HG02840 (cell line): ENCODE measurements around the gene NFIC.
"Not testable (repeated sequence)": the region's sequence is repeated elsewhere in the genome, so short reads cannot be mapped to it uniquely, and the experiment has no call there.

Experiments
- ATAC-seq: cut with Tn5 transposase; IDR thresholded peaks from one replicate; pipeline ENCODE4 v1.9.1; 2021; ENCODE audit warnings: mild to moderate bottlenecking, moderate library complexity, moderate number of reproducible peaks; ENCODE audit not compliant: unreplicated experiment, low FRiP score

NFIC gene

DNA sequence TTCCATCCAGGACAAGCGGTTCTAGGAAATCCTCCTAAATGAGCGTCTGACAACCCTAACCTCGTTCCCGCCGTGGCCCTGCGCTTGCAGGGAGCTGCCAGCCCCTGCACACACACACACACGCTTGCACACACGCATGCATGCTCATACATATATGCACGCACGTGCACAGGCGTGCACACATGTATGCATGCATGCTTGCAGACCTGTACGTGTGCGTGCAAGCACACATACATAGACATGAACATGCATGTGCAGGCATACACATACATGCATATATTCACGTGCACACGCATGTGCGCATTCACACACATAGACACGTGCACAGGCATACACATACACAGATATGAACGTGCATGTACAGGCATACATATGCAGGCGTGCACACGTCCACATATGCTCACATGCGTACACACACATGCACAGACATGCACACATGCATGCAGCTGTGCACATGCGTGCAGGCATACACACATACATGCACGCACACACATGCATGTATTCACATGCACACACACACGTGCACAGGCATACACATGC lies 78.4 kb downstream of the NFIC start:
- no peak for ATAC-seq

DNA sequence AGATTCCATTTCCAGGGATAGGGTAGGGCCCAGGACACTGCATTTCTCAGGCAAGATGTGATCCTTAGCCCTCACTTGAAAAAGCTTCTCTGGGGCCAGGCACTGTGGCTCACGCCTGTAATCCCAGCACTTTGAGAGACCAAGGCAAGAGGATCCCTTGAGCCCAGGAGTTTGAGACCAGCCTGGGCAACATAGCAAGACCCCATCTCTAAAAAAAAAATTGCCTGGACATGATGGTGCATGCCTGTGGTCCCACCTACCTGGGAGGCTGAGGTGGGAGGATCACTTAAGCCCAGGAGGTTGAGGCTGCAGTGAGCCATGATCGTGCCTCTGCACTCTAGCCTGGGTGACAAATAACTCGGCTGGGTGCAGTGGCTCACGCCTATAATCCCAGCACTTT lies 80.3 kb downstream of the NFIC start:
- ATAC-seq, result not testable (repeated sequence)

DNA sequence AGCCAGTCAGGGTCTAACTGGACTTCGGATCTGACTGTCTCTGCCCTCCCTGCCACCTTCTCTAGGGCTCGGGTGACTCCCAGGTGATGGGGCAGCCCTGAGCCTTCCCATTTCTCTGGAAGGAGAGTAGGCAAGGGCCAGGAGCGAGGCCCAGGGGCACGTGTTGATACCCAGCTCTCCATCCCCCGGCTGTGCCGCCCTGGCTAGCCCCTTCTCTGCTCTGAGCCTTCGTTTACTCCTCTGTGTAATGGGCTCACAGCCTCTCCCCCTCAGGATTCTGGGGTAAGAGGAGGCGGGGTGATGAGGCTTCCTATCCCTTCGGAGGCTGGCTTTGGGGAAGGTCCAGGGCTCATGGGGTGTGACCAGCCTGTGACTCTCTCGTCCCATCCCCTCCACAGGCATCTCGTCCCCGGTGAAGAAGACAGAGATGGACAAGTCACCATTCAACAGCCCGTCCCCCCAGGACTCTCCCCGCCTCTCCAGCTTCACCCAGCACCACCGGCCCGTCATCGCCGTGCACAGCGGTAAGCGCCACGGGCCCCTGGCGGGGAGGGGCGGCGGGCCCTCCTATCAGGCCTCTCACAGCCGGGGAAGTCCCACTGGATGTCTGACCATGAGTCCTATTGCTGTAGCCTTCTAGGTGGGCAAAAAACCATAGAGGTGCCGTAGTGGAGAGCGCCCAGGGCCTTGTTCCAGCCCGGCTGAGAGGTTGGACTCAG lies 82.4 kb downstream of the NFIC start:
- ATAC-seq, result no peak

DNA sequence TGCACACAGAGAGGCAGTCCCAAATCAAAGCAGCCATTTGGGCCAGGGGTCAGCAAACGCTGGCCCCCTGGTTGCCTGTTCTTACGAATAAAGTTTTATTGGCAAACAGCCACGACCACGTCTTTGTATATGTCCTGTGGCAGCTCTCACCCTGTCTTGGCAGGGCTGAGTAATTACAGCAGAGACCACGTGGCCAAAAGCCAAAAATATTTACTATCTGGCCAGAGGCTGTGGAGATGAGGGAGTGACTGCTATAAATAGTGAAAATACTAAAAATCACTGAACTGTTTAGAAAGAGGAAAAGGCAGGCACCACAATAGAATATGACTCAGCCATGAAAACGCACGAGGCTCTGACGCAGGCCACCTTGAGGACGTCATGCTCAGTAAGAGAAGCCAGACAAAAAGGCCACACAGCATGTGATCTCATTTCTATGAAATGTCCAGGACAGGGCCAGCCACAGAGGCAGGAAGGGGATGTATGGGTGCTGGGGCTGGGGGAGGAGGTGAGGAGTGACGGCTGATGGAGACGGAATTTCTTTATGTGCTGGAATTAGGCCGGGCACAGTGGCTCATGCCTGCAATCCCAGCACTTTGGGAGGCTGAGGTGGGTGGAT lies 84.5 kb downstream of the NFIC start:
- ATAC-seq, result no peak

DNA sequence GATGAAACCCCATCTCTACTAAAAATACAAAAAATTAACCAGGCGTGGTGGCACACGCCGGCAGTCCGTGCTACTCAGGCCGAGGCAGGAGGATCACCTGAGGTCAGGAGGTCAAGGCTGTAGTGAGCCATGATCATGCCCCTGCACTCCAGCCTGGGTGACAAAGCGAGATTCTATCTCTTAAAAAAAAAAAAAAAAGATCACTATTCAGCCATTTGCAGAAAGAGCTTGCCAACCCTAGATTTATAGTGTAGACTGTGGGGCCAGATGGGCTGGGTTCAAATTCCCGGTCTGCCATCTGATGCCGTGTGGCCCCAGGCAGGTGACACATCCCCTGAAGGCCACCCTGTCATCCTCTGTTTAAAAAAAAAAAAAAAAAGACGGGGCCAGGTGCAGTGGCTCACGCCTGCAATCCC lies 85.1 kb downstream of the NFIC start:
- no peak for ATAC-seq

DNA sequence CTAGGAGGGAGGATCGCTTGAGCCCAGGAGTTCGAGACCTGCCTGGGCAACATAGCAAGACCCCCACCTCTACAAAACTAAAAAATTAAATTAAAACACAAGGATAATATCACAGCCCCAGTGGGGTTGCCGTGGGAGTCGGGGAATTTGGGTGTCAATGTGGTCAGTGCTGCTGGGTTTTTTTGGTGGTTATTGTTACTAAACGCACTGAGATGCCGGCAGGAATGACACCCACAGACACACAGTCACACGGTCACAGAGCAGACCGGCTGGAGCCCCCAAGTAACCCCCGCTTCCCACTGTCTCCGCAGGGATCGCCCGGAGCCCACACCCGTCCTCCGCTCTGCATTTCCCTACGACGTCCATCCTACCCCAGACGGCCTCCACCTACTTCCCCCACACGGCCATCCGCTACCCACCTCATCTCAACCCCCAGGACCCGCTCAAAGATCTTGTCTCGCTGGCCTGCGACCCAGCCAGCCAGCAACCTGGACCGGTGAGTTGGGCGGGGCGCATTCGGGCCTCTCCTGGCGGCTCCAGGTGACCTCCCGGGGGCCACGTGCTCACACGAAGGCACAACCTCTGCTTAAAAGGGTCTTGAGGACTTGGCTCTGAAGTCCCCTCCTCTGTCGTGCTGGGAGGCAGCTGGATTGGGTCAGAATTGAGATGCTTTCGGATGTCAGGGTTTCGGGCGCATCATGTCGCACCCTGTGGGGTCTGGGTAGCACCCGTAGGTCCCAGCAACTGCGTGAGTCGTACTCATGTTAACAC lies 86.0 kb downstream of the NFIC start:
- ATAC-seq, result no peak

DNA sequence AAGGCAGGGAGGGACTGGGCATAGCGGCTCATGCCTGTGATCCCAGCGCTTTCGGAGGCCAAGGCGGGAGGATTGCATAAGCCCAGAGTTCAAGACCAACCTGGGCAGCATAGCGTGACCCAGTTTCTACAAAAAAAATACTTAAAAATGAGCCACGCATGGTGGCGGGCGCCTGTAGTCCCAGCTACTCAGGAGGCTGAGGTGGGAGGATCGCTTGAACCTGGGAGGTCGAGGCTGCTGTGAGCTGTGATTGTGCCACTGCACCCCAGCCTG lies 86.5 kb downstream of the NFIC start:
- not testable (repeated sequence) for ATAC-seq

DNA sequence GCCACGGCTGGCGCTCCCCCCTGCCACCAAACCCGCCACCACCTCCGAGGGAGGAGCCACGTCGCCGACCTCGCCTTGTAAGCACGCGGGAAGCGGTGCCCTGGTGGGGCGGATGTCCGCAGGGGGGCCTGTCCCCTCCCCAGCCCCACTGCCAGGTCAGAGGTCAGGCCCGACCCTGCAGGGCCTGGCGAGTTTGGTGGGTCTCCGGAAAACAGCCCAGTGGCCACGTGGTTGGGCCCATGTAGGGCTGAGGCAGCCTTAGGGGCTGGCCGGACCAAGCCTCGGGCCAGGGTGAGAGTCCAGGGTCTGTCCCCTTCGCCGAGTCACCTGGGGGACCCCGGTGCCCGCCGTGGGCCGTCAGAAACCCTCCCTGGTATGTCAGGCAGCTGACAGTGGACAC lies 87.5 kb downstream of the NFIC start:
- ATAC-seq, result no peak

DNA sequence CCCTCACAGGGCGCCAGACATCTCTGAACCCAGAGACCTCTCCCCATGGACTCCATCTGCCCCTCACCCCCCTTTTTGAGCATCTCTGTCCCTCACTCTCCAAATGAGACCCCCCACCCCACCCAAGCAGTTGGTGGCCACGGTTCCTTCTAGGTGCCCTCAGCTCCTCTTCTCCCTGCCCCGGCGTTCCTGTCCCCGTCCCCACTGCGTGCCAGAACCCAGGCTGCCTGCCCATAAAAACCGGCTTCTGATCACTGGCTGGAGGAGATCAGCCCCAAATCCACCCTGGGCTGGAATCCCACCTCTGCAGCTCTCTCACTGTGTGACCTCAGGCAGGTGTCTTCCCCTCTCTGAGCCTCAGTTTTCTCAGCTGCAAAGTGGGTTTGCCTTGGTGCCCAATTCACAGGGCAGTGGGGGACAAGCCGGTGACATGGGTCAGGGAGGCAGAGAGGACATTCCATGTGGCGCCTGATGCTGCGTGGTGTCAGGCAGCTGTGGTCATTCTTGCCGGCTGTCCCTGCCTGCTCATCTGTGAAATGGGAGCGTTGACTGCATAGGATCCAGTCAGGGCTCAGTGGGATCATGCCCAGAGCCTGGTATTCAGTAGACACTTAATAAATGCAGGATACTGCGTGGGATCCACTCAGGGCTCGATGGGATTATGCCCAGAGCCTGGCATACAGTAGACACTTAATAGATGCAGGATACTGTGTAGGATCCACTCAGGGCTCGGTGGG lies 88.4 kb downstream of the NFIC start:
- ATAC-seq, result no peak

DNA sequence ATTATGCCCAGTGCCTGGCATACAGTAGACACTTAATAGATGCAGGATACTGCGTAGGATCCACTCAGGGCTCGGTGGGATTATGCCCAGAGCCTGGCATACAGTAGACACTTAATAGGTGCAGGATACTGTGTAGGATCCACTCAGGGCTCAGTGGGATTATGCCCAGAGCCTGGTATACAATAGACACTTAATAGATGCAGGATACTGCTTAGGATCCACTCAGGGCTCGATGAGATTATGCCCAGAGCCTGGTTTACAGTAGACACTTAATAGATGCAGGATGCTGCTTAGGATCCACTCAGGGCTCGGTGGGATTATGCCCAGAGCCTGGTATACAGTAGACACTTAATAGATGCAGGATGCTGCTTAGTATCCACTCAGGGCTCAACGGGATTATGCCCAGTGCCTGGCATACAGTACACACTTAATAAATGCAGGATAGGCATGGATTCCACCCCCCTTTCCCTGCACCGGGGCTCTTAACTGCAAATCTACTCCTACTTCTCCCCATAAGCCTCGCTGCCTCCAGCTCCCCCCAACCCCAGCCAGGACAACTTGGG lies 89.1 kb downstream of the NFIC start:
- no peak for ATAC-seq

DNA sequence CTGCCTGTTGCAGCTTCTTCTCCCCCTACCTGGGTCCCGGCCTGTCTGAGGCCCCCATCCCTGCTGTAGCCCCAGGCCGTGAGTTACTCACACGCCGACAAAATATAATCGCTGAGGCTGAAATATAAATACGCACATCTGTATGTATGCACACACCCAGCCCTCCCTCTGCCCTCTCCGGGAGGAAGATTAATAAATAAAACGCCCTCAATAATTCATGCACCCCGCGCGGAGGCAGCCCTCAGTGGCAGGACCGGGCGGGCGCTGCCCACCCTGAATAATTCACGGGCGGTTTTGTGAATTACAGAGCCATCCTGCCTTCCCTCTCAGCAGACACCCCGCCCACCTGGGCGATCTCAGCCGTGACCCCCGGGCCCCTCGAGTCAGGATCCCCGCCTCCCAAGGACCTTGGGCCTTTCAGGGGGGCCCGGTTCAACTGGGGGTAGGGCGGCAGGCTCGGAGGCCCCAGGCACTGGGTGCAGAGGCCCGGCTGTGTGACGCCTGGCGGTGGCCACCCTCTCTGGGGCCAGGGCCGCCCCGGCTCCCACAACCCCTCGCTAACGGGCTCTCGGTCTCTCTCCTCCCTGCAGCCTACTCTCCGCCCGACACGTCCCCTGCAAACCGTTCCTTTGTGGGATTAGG lies 89.7 kb downstream of the NFIC start:
- ATAC-seq, result no peak

DNA sequence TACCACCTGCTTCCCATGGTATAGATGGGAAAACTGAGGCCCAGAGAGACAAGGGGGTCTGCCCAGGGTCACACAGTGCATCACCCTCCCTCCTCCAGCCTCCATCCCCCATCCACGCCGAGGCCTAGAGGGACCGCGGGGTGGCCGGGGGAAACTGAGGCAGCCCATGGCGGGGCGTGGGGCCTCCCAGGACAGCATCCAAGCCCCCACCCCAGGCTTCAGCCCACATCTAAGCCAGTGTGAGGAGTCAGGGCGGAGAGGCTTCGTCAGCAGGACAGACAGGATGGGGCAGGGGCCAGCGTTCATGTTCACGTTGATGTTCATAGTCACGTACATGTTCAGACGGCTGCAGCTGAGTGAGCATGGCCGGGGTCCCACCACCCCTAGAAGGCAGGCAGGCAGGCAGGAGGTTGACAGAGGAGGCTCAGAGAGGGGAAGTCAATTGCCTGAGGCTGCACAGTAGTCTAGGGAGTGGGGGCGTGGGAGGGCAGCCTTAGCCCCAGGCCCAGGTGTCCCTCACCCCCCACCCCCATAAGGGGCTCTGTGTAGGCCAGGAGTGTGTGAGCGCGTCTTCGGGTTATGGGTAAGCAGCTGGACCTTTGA lies 90.6 kb downstream of the NFIC start:
- no peak for ATAC-seq

DNA sequence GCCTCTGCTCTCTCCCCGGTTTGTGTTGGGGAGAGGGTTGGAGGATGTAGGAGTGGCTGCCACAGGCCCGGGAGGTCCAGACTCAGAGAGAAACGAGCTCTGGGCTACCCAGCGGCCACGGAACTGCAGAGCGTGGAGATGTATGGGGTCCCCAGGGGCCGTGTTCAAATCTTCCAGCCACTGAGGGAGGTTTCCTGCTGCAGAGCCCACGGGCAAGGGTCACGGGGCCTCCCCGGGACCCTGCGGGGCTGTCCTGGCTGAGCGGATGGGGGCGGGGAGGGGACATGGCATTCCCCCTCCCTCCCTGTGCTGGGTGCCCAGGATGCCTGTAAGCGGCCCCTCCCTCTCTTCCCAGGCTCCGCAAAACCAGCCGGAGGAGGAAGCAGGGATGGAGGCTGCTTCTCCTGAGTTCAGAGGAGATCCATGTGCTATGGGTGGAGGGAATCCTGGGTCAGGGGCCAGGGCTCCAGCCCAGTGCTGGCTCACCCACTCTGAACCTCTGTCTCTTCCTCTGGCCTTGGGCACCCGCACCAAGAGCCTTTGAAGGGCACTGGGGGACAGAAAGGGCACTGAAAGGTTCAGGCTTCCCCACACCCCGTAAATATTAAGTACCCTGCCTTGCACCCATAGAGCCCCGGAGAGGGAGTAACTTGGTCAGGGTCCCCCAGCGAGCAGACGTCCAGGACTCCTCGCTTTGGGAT lies 91.3 kb downstream of the NFIC start:
- no peak for ATAC-seq

DNA sequence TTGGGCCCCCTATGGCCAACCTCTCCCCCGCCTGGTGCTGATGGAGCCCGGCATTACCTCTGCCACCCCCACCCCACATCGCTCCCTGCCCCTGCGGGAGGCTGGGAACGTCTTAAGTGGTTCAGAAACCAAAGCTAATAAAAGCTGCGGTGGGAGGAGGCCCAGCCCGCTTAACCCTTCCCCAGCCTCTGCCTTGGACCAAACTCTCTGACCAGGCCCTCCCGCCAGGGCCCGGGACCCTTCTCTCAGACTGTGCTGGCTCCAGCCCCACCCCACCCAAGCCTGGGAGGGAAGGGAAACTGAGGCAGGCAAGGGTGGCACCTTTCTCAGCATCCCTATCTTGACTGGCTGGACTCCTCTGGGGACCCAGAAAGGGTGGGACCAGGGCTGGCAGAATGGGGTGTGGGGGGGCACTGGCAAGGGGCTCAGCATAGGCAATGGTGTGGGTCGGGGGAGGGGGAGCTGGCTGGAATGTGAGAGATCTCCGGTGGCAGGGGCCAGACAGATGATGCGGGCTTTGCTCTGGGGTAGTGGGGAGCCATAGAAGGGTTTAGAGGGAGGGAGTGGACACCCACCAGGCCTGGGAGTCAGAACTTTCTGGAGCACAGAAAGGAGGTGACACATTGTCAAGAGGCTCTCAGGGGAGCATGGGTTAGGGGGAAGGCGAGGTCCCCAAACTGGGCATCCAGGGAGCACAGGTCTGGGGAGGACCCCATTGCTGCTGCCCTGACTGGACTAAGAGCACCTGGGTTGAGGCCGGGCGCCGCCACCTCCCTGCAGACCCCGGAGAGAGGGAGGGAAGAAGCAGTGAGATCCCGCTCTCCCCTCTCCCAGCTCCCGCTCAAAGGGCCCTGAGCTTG lies 92.1 kb downstream of the NFIC start:
- no peak for ATAC-seq

DNA sequence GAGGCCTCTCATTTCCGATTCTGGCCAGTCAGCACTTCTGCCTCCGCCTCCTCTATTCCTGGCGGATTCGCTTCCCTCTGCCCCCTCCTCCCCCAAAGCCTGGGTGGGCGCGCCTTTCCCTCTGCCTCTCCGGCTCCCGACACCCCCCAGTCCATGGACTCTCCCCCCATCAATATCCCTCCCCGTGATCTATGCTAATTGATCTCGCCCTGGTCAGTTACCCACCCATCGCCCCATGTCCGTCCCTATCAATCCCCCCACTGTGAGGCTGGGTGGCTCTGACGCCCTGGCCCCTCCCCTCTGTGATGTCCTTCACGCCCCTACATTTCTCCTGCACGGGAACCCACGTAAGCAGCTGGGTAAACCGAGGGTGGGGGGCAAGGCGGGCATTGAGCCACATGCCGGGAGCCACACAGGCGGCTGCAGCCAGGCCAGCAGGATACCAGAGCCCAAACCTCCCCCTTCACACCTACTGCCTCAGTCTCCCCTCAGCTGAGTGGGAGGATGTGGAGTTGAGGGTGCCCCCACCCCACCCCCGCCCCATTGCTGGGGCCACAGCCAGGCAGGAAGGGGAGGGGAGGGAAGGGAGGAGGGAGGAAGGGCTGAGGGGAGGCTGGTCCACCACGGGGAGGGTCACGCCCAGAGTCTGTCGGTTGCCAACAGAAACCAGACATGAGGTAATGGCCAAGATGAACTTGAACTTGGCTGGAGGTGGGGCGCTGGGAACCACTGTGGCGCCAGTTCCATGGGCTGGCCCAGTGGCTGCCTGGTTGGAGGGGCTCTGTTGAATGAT lies 92.9 kb downstream of the NFIC start:
- ATAC-seq, result no peak

DNA sequence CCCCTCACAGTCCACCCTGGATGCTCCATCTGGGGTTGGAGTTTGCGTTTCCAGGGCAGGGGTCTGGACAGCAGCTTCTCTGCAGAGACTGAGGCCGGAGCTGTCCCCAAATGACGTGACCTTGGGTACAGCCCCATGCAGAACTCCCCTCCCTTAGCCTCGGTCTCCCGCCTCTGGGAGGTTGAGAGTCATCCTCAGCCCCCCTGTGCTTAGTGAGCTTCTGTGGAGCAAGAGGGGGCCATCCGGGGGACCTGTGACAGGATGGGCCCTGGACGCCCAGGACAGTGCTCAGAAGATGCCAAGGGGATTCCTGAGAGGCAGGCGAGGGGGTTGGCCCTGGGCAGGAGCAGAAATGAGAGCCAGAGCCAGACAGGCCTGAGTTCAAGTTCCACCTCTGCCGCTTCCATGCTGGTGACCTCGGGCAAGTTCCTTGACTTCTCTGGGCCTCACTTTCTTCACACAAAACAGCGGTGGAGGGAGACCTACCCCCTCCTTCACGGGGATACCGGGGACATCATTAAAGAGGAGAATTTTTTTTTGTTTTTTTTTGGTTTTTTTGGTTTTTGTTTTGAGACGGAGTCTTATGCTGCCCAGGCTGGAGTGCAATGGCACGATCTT lies 93.7 kb downstream of the NFIC start:
- no peak for ATAC-seq
